GM19351 (cell line): ENCODE measurements around the gene LRRC45.

Experiments used
- ATAC-seq: cut with Tn5 transposase; IDR thresholded peaks from one replicate; pipeline ENCODE4 v1.9.1; 2021; ENCODE audit warnings: mild to moderate bottlenecking, moderate library complexity; ENCODE audit not compliant: unreplicated experiment

LRRC45 gene

GRCh38 chr17:82080048-82080788, 57.1 kb downstream of the LRRC45 start:
- ATAC-seq = no peak
